Liver (tissue), 3 donors: ENCODE measurements around the gene ASPSCR1.

Source experiments
- CTCF ChIP-seq: fragments of 150-350 bp; IDR thresholded peaks from 2 replicates; pipeline ENCODE4 v1.5.1; 2017; ENCODE audit warnings: improper control_type of control experiment, low read depth, low read length; ENCODE audit not compliant: missing input control
- FOXA1 ChIP-seq: IDR thresholded peaks from 2 replicates; pipeline ENCODE4 v1.6.1; 2016; ENCODE audit warnings: antibody characterized with exemption
- GABPA ChIP-seq, 2 donors: IDR thresholded peaks in 1 of 2; conservative IDR thresholded peaks in 1 of 2; 2 replicates each; pipeline ENCODE4 v1.6.1; 2016; ENCODE audit warnings: antibody characterized with exemption in 2 of 2, mild to moderate bottlenecking in 1 of 2, moderate library complexity in 1 of 2
- RAD21 ChIP-seq, 2 donors: IDR thresholded peaks; 2 replicates each; pipeline ENCODE4 v1.6.1; 2016; ENCODE audit warnings: antibody characterized with exemption in 2 of 2, mild to moderate bottlenecking in 2 of 2
- REST ChIP-seq: IDR thresholded peaks from 2 replicates; pipeline ENCODE4 v1.6.1; 2016; ENCODE audit warnings: antibody characterized with exemption, mild to moderate bottlenecking
- SP1 ChIP-seq: IDR thresholded peaks from 2 replicates; pipeline ENCODE4 v1.6.1; 2018; ENCODE audit warnings: antibody characterized with exemption, mild to moderate bottlenecking
- TF ChIP-seq, protein P1 (sequence below): IDR thresholded peaks from 2 replicates; pipeline ENCODE4 v1.6.1; 2016; ENCODE audit warnings: antibody characterized with exemption
- donor health status: healthy.
- donor health status: healthy.

DNA sequence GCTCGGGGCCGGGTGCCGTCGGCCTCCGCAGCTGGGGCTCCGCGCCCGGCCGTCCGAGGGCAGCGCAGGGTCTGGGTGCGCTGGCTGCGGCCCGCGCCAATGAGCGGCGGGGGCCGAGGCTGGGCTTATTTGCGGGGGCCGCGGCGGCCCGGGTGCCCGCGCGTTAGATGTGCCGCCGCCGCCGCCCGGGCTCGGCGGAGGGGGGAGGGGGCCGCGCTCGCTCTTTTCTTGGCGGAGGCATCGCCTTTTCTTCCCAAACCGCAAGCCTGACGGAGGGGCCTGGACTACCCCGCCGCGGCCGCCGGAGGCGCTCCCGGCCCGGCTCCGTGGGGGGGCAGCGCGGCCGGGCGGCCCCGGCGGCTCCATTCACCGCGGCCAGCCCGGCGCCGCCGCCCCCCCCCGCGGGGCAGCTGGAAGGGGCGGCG, 16.3 kb upstream of the ASPSCR1 start, which contains the start of gene NOTUM:
- TF ChIP-seq FOXA1 (no peak), CTCF (peak; percentile 25), SP1 (no peak), RAD21 (IDR thresholded peaks at IDR 0.05) (no peak), GABPA (IDR thresholded peaks at IDR 0.05 in 1 of 2, conservative IDR thresholded peaks at IDR 0.05 in 1 of 2) (no peak), REST (no peak)
- TF ChIP-seq, protein P1, sequence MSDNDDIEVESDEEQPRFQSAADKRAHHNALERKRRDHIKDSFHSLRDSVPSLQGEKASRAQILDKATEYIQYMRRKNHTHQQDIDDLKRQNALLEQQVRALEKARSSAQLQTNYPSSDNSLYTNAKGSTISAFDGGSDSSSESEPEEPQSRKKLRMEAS = no peak
